Vein endothelial cell (primary cell): ENCODE measurements around the gene DEFB123. TPM values are rescaled to one million over a fixed set of nuclear protein-coding genes. Genes with fewer than 3 reads are reported as not detected.

Experiments used
- total RNA-seq: library from RNA; depleted of rRNA; stranded (reverse); fragments of >200 nt; gene quantifications from 2 replicates; pipeline ENCODE4 v1.2.3, GENCODE V29; 2012

Gene DEFB123
- not detected in 2 replicates for total RNA-seq

GRCh38 chr20:31440012-31440659 lies at the start of gene DEFB123:
TSS of gene DEFB123 (plus strand) at chr20:31440632. CDS start at chr20:31440699, 67 bp downstream.

DNA sequence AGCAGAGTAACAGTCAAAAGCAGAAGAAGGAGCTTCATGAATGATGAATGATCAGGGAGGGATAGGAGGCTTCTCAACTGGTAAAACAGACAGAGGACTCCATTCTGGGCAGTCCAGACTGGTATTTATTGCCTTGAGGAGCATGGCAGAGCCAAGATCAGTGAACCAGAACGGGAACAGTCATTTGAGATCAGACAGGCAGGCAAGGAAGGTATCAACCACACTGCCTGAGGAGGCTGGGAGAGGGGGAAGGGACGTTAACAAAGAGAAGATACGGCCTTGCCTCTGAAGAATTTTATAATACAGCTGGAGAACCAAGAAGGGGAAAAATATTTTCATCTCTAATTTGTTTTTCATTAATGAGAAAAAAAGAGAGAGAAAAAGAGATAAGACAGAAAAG lies 34.3 kb upstream of the DEFB123 start, which contains the start of gene DEFB121:
Gene DEFB121, minus strand, starts transcription at position 101 of the 400 bp plus-strand sequence. Its CDS starts 63 bp downstream, at position 38.

GRCh38 chr20:31474758-31475427 lies 34.5 kb downstream of the DEFB123 start, which contains the start of the genes DEFB124 and REM1:
TSS of gene DEFB124 (minus strand) at chr20:31475127. CDS start at chr20:31473013, 2,114 bp downstream.
TSS of gene REM1 (plus strand) at chr20:31475288. CDS start at chr20:31476446, 1,158 bp downstream.

Other genes starting within 250 kb of the DEFB123 start
- gene DEFB115, start 183.0 kb upstream of the DEFB123 start, total RNA-seq, result not detected in 2 replicates
- gene DEFB116, start 132.0 kb upstream of the DEFB123 start, total RNA-seq, result not detected in 2 replicates
- not detected in 2 replicates for gene DEFB118, start 72.0 kb upstream of the DEFB123 start, total RNA-seq
- gene DEFB119, start 50.0 kb upstream of the DEFB123 start, total RNA-seq, result not detected in 2 replicates
- not detected in 2 replicates for gene DEFB121, start 34.4 kb upstream of the DEFB123 start, total RNA-seq
- not detected in 2 replicates for gene DEFB124, start 34.5 kb downstream of the DEFB123 start, total RNA-seq
- gene REM1, start 34.7 kb downstream of the DEFB123 start, total RNA-seq, result under 0.01 and 0.38 TPM in 2 replicates
- 105 and 108 TPM in 2 replicates for gene HM13, start 73.8 kb downstream of the DEFB123 start, total RNA-seq
- gene ID1, start 164.7 kb downstream of the DEFB123 start, total RNA-seq, result 251 and 348 TPM in 2 replicates
- not detected in 2 replicates for gene COX4I2, start 197.3 kb downstream of the DEFB123 start, total RNA-seq